NCI-H2227 (cell line): Measurements from ENCODE around the gene LRRC2.
A peak's percentile ranks its signal among the peaks of the same experiment; 100 is the strongest.
"Not testable (repeated sequence)": the region's sequence is repeated elsewhere in the genome, so short reads cannot be mapped to it uniquely, and the experiment has no call there.

Source experiments
- DNase-seq: peaks from one replicate; lab custom pipeline; 2025; ENCODE audit not compliant: unreplicated experiment; lab: John Stamatoyannopoulos, UW

The LRRC2 gene

DNA sequence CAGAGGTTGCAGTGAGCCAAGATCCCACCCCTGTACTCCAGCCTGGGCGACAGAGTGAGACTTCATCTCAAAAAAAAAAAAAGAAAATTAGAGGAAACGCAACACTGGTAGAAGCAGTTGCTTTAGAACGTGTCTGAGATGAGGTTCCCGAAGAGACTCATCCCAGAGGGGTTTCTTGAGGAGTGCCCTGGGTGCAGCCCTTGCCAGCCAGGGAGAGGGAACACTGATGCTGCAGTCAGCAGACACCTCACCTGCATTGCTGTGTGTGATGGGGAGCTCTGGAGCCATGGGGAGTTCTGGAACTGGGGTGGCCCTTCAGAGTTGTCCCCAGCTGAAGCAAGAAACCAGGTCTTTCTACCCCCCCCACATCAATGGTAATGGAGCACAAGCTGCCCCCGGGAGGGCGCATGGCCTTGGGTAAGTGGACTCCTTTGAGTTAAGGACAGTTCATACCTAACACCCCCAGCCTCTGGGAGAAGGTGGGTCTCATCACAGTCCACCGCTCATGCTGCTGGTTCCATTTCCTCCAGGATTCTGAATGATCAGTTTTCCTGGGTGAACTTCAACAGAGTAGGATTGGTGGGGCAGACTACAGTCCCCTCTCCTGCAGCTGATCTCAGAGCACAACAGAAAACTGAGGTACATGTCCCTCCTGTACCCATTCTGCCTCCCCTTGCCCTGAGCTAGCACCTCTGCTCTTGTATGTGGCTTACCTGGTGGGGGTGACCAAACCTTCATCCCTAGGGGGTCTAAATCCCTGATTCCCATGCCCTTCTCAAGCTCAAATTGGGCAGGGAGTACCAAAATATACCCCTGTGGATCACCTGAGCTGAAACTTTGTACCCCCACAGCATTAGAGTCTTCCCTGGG lies 18.7 kb upstream of the LRRC2 start:
- no peak for DNase-seq

GRCh38 chr3:46580675-46581074 lies 14.6 kb upstream of the LRRC2 start:
- no peak for DNase-seq

GRCh38 chr3:46579756-46580286 lies 13.7 kb upstream of the LRRC2 start:
- DNase-seq: no peak

DNA sequence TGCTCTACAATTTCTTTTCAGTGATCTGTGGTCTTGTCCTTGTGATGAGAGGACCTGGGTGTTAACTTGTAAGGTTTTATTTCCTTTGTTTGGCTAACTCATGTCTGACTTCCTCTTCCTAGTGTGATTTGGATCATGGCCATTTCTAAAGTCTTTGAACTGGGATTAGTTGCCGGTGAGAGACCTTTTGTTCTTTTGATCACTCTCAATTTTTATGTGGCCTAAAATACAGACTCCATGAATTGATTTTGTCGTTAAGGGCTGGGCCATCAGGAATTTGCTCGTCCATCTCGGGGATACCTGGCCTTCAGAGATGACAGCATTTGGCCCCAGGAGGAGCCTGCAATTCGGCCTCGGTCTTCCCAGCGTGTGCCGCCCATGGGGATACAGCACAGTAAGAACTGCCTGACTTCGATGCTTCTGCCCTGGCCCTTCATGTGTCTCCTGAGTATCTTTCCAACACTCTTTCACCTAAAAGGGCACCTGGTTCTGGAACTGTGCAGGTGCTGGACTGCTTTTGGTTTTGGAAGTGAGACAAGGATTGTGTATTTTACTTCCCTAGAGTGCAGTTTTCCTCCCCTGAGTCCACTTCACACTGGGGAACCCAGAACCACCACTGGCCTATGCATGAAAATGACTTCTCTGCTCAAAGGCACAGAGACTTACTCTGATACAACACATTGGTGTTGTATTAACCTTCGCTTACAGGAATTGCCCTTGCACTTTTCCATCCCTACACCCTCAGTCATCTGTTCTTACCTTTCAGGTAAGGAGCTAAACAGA lies 13.1 kb upstream of the LRRC2 start:
- DNase-seq: no peak

GRCh38 chr3:46577580-46578249 lies 11.6 kb upstream of the LRRC2 start:
- not testable (repeated sequence) for DNase-seq

DNA sequence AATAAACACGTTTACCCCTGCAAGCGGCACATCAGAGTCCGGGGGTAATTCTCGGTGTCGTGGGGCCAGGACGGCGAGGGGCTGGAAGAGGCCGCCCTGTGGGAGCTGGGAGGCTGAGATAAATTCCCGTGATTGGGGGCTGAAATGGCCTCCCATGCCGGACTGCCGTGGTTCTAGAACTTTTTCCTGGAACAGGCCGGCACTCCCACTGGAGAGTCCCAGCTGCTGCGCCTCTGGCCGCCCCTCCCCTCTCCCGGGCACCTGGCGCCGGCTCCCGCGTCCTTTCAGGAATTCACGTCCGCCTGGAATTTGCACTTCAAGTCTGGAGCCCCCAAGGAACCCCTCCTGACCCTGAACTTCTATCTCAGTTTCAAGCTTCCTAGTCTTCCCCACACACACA lies 10.8 kb upstream of the LRRC2 start:
- DNase-seq: no peak

DNA sequence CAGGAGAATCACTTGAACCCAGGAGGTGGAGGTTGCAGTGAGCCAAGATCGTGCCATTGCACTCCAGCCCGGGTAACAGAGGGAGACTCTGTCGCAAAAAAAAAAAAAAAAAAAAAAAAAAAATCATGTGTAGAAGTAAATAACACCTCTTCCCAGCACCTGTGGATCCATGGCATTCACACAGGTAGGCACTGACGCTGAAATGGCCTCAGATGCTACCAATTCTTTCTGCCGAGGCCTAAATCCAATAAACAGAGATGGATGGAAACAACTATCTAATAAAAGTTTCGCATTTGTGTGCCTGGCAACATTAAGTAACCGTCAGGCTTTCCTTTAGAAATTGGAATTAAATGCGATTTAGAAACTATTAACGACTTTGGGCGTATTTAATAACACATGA lies 10.3 kb upstream of the LRRC2 start:
- no peak for DNase-seq

DNA sequence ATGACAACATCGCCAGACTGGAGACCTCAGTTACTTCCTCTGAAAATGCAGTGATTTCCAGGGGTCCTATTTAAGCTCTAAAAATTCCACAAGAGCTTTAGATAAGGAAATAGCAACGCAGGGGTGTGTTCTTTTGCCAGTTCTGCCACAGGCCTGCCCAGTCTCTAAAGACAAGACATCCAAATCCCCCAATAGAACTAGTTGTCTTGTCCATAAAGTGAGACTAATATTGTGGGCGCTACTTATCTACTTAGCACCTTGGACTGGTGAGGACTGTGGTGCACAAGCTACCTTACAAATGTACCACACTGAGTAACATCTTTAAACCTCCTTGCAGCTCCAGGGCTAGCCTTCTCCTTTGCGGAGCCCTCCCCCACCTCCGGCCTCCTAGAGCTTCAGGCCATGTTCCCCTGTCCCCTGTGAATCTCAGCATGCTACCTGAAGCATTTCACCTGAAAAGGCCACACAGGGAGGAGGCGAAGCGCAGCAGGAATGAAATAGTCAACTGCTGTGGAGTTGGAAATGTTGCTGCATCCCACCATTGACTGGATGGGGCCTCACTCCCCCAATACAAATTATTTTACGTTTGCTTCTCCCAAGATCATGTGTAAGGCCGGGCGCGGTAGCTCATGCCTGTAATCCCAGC lies 9.6 kb upstream of the LRRC2 start:
- no peak for DNase-seq

DNA sequence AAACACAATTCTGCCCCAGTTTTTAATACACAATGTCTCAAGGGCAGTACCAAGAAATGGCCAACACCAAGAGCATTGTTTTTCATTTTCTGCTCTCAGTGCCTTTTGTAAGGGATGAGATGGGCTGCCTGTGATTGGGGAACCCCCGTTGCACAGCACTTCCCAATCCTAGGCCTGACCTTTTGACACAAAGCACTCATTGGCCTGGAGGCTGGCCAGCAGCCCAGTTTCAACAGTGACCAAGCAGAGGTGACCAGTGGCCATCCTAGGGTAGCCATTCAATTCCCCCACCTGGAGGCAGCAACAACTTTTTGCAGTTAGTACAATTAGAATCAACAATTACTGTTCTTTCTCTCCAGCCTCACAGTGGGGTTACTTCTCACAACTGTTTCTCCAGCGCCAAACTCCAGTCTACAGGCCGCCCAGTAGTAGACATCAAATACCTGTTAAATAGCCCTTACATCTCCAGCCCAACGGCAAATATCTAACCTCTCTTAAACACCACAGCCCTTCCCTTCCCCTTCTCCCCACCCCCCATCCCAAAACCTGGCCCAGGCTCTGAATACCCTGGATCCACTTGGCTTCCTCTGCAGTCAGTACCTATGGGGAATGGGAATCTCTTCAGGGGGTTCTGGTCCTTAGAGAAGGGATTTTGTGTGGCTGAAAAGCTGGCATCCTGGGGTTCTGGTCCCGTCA lies 8.9 kb upstream of the LRRC2 start:
- DNase-seq: no peak

DNA sequence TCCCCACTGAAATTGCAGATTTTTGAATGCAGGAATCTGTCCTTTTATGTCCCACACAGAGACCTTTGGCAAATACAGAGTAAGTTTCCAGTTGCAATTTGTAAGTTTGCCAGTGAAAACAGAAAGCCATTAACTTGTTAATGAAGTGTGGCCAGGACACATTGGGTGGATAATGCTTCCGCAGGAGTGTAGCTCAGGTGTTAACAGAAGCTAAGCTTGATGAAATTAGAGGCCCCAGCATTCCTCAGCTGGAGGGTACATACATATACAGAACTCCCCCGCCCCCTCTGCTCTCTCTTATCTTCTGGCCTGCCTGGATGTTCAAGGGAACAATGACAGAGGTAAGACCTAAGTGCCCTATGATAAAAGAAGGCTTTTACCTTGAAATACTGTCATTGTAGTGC lies 8.1 kb upstream of the LRRC2 start:
- no peak for DNase-seq

DNA sequence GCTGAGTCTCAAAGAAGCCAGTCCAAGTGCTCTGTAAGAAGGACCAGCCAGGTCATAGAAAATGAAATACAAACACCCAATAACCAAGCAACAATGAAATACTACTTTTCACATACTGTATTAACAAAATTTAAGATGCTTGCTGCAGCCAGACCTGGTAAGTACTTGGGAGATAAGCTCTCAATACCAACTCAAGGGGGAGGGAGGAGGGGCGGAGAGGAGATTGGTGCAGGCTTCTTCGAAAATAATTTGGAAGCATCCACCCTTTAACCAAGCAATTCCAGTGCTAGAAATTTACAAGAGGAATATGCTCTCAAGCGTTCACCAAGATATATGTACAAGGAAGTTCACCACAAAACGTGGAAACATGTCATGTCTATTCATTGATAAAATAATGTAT lies 7.6 kb upstream of the LRRC2 start:
- DNase-seq: no peak

DNA sequence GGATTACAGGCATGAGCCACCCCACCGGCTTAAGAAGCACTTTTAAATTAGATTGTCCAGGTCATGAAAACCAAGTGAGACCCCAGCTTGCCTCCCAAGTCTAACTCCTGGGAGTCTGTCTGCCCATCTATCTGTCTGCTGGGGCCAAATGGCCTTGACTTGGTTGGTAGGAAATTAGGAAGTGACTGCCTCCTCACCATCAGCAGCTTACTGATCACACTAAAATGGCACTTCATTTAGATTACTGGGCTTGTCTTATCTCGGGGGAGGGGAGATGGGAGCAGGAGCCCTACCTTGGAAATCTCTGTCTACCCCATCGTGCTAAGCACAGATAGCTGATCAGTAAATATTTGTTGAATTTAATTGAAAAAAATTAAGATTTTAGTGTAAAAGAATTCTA lies 5.6 kb upstream of the LRRC2 start:
- no peak for DNase-seq

- peak; percentile 11 for DNase-seq
Observed at GRCh38 chr3:46565607-46566039, 479 bp downstream of the LRRC2 start.

DNA sequence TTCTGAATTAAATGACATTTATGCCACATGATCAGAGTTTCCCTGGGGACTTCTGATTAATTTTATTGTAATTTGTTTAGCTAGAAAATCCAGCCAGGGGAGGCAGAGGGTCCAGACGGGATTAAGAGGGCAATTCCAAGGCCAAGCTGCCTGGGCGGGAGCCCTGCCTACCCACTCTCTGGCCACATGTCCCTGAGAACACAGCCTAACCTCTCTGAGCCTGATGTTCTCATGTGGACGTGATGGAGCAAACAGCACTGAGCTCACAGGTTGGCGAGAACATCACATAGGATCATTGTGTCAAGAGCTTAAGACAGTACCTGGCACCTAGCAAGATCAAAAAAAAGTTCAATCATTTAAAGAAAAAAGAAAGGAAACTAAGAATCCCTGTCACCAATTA lies 1.0 kb downstream of the LRRC2 start:
- no peak for DNase-seq

- DNase-seq: no peak
Observed at GRCh38 chr3:46564190-46565021, 1.7 kb downstream of the LRRC2 start.

DNA sequence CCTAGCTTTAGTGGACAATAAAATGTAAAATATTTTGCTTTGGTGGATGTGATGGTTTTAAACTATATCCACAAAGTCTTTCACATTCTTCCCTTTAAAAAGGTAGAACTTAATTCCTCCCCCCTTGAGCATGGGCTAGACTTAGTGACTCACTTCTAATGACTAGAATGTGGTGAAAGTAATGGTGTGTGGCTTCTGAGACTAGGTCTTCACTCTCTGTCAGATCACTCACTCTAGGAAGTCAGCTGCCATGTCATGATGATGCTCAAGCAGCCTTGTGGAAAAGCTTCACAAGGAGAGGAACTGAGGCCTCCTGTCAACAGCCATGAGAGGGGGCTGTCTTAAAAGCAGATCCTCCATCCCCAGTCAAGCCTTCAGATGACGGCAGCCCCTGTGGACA lies 4.2 kb downstream of the LRRC2 start:
- no peak for DNase-seq

- no peak for DNase-seq
Observed at GRCh38 chr3:46561511-46561910, 4.6 kb downstream of the LRRC2 start.

DNA sequence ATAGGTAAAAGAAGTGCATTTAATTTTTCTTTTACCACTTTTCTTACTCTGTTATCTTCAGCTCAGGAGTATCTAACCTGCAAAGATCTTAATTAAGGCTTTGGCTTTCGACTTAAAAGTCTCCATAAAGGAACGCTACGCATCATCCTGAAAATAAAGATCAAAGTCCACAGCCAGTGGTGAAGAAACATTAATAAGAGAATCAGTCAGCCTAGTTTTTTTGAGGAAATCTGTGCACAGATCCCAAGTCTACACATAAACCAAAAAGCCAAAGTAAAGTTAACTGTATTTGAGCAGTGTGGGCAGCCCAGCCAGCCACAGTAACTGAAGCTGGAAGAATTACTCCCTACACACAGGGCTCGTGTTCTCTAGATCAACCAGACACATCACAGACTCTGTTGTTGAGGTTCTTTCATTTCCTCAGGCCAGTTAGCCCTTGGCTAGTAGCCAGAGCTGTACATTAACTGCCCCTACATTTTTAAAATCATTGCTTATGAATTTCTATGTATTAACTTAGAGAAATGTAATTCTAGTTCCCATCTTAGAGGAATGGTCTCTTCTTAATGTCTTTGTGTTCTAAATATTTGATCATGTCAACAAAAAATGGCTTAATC lies 6.9 kb downstream of the LRRC2 start:
- DNase-seq: no peak
